Sigmoid colon (tissue), 7 donors: ENCODE measurements around the gene ARHGEF11. TPM values are rescaled to one million over a fixed set of nuclear protein-coding genes. Genes with fewer than 3 reads are reported as not detected.
A peak's percentile ranks its signal among the peaks of the same experiment; 100 is the strongest.
"Not testable (repeated sequence)": the region's sequence is repeated elsewhere in the genome, so short reads cannot be mapped to it uniquely, and the experiment has no call there.

Experiments used
- DNase-seq: peaks from one replicate; pipeline ENCODE4 v3.0.0-alpha.2; 2019
- H3K27ac ChIP-seq, 4 donors: fragments of 200-600 bp; sonication (generic); one replicate each; pipeline ENCODE4 v1.5.1; 2016 to 2019; ENCODE audit warnings: mild to moderate bottlenecking in 1 of 4
- H3K27me3 ChIP-seq, 3 donors: fragments of 200-600 bp; sonication (generic); one replicate each; pipeline ENCODE4 v1.5.1; 2019; ENCODE audit warnings: mild to moderate bottlenecking in 1 of 3
- H3K36me3 ChIP-seq, 4 donors: fragments of 200-600 bp; sonication (generic); one replicate each; pipeline ENCODE4 v1.5.1; 2016 to 2019
- H3K4me1 ChIP-seq, 4 donors: fragments of 200-600 bp; sonication (generic); one replicate each; pipeline ENCODE4 v1.5.1; 2017 to 2019
- H3K4me3 ChIP-seq, 4 donors: fragments of 200-600 bp; sonication (generic); one replicate each; pipeline ENCODE4 v1.5.1; 2017 to 2019; ENCODE audit warnings: mild to moderate bottlenecking in 2 of 4, moderate library complexity in 1 of 4
- H3K9me3 ChIP-seq, 4 donors: fragments of 200-600 bp in 3 of 4; sonication (generic) in 3 of 4; one replicate each; pipeline versions ENCODE4 v1.5.1 to v1.6.1; 2013 to 2019
- CTCF ChIP-seq, 4 experiments: fragments of 450-650 bp in 3 of 4; fragments of 200-600 bp in 1 of 4; IDR thresholded peaks; one replicate each; pipeline ENCODE4 v1.5.1; 2016 to 2019; ENCODE audit warnings: antibody characterized with exemption in 4 of 4, mild to moderate bottlenecking in 3 of 4, moderate library complexity in 2 of 4
- EP300 ChIP-seq, 4 donors: sonication (generic); formaldehyde crosslinking; IDR thresholded peaks; one replicate each; pipeline ENCODE4 v1.6.1; 2017; ENCODE audit warnings: antibody characterized with exemption in 4 of 4
- POLR2A ChIP-seq, 2 donors: fragments of 450-650 bp; IDR thresholded peaks; one replicate each; pipeline ENCODE4 v1.6.1; 2016; ENCODE audit warnings: antibody characterized with exemption in 2 of 2, mild to moderate bottlenecking in 2 of 2, moderate library complexity in 2 of 2
- POLR2AphosphoS5 ChIP-seq, 4 donors: sonication (generic); formaldehyde crosslinking; IDR thresholded peaks; one replicate each; pipeline ENCODE4 v1.6.1; 2017; ENCODE audit warnings: antibody characterized with exemption in 4 of 4
- WGBS, 2 donors: extraction: QIAGEN DNeasy Blood & Tissue Kit; methylation state at CpG; one replicate each; pipeline ENCODE4 v1.1.7; 2013; 5-methylcytosine and 5-hydroxymethylcytosine counted together
- intact Hi-C: fragments of 100-400 bp; cut with DNase I; formaldehyde crosslinking; loops from one replicate; pipeline ENCODE4 v1.15.1; 2023
- polyA plus RNA-seq, 3 donors: library from polyadenylated mRNA; stranded (reverse); fragments of 200-250 nt; gene quantifications; one replicate each; pipeline ENCODE4 v1.2.3, GENCODE V29; 2013
- total RNA-seq, 4 donors: library from RNA; depleted of rRNA; stranded (reverse); fragments of >200 nt; gene quantifications; one replicate each; pipeline ENCODE4 v1.1.0, GENCODE V29; 2016
- donor health status: healthy with polysubstance abuse.
- donor health status: Bipolar disorder and iron deficiency.
- donor health status: healthy.

ARHGEF11 gene
- total and polyA plus RNA-seq, 7 donors, result 14.8 to 46.8 (median 27.5) TPM

GRCh38 chr1:157080714-157081113 lies 35.2 kb upstream of the ARHGEF11 start:
- intact Hi-C loops, result no loop called here
- no peak overlapping the region for H3K4me3 ChIP-seq
- WGBS, 2 donors, result 90 to 91% methylated on average over 10 of the region's 10 CpGs
- no peak for TF ChIP-seq CTCF (IDR thresholded peaks at IDR 0.05)
- no peak for TF ChIP-seq POLR2A (IDR thresholded peaks at IDR 0.05)
- TF ChIP-seq POLR2AphosphoS5 (IDR thresholded peaks at IDR 0.05), result no peak
- TF ChIP-seq EP300 (IDR thresholded peaks at IDR 0.05), result no peak
- H3K27me3 ChIP-seq, result no peaks in the 10 kb centered on the region
- no peaks in the 10 kb centered on the region for H3K36me3 ChIP-seq
- no peaks in the 10 kb centered on the region for H3K9me3 ChIP-seq
- no peak overlapping the region for H3K27ac ChIP-seq
- no peaks in the 10 kb centered on the region for H3K4me1 ChIP-seq
- DNase-seq, result no peak

- intact Hi-C loops, result loop anchor here (10.0 kb wide), 1 partner anchor 73 kb away; no protein-coding TSS in a partner anchor
- WGBS, 2 donors, result 98% methylated on average over 1 of the region's 1 CpG
- TF ChIP-seq POLR2AphosphoS5 (IDR thresholded peaks at IDR 0.05), result no peak
- TF ChIP-seq CTCF (IDR thresholded peaks at IDR 0.05), result no peak
- TF ChIP-seq EP300 (IDR thresholded peaks at IDR 0.05), result no peak
- TF ChIP-seq POLR2A (IDR thresholded peaks at IDR 0.05), result no peak
Measured at GRCh38 chr1:157077394-157077793, 31.9 kb upstream of the ARHGEF11 start.

GRCh38 chr1:157073944-157074685 lies 28.6 kb upstream of the ARHGEF11 start:
- H3K36me3 ChIP-seq, result no peaks in the 10 kb centered on the region
- 22 to 30% methylated on average over 34 to 35 of the region's 35 CpGs for WGBS, 2 donors
- TF ChIP-seq POLR2AphosphoS5 (IDR thresholded peaks at IDR 0.05), result peak in 2 of 4 donors; percentile 7 to 26
- TF ChIP-seq EP300 (IDR thresholded peaks at IDR 0.05), result no peak
- peak in 3 of 4 experiments; percentile 53 to 76 (median 67) for TF ChIP-seq CTCF (IDR thresholded peaks at IDR 0.05)
- intact Hi-C loops, result loop anchor here (5.0 to 10.0 kb wide), 4 partner anchors 69 to 182 kb away; partner anchors contain the start of gene PEAR1
- H3K9me3 ChIP-seq, result no peaks in the 10 kb centered on the region
- peak; percentile 84 for DNase-seq
- no peaks in the 10 kb centered on the region for H3K27me3 ChIP-seq
- peaks cover 0 to 9% (median 7%) of the 10 kb centered on the region in 4 donors for H3K4me1 ChIP-seq
- H3K27ac ChIP-seq, result no peak overlapping the region
- peak overlapping the region in 3 of 4 donors; percentile 11 to 20 (median 20) for H3K4me3 ChIP-seq

More at GRCh38 chr1:157077394-157077793, 31.9 kb upstream of the ARHGEF11 start:
- H3K27me3 ChIP-seq, result no peaks in the 10 kb centered on the region
- no peak overlapping the region for H3K4me3 ChIP-seq
- H3K36me3 ChIP-seq, result no peaks in the 10 kb centered on the region
- H3K27ac ChIP-seq, result no peak overlapping the region
- no peak for DNase-seq
- peaks cover 0 to 9% (median 7%) of the 10 kb centered on the region in 4 donors for H3K4me1 ChIP-seq
- H3K9me3 ChIP-seq, result no peaks in the 10 kb centered on the region

GRCh38 chr1:157069601-157070000 lies 24.1 kb upstream of the ARHGEF11 start:
- intact Hi-C loops, result no loop called here
- no peak for TF ChIP-seq CTCF (IDR thresholded peaks at IDR 0.05)
- no peak for TF ChIP-seq EP300 (IDR thresholded peaks at IDR 0.05)
- no peak for TF ChIP-seq POLR2A (IDR thresholded peaks at IDR 0.05)
- TF ChIP-seq POLR2AphosphoS5 (IDR thresholded peaks at IDR 0.05), result no peak
- Histone ChIP-seq H3K27ac (no peak overlapping the region), H3K4me1 (peaks cover 0 to 8% (median 7%) of the 10 kb centered on the region in 4 donors), H3K4me3 (no peak overlapping the region), H3K36me3 (no peaks in the 10 kb centered on the region), H3K9me3 (no peaks in the 10 kb centered on the region), H3K27me3 (no peaks in the 10 kb centered on the region)
- DNase-seq, result no peak
- WGBS, 2 donors, result 85 to 96% methylated on average over 2 of the region's 2 CpGs

- H3K4me3 ChIP-seq, H3K9me3 ChIP-seq, DNase-seq, H3K36me3 ChIP-seq, H3K4me1 ChIP-seq, intact Hi-C loops, H3K27ac ChIP-seq, H3K27me3 ChIP-seq: not testable (repeated sequence)
- WGBS, 2 donors, result 42 to 70% methylated on average over 3 of the region's 3 CpGs
Measured at GRCh38 chr1:157059241-157059640, 13.7 kb upstream of the ARHGEF11 start.
